ENCODE measurements around the gene RITA1. TPM values are rescaled to one million over a fixed set of nuclear protein-coding genes. Genes with fewer than 3 reads are reported as not detected.
A peak's percentile ranks its signal among the peaks of the same experiment; 100 is the strongest.

The RITA1 gene
- total RNA-seq, 1 experiment from 2014 or later, result 20.7 TPM

GRCh38 chr12:113162102-113163029 lies 23.2 kb upstream of the RITA1 start:
- H3K9me3 ChIP-seq (ENCODE audit: control insufficient read depth in 1 of 2, insufficient read depth in 1 of 2, low read depth in 1 of 2, low read length in 2 of 2), result no peaks in the 10 kb centered on the region
- BruUV-seq (replicated peaks), result no TSS peak
- H3K27ac ChIP-seq (ENCODE audit: low read depth, low read length), result peak overlapping the region; percentile 35; the same call in 1 of the 2 replicates
- ChIA-PET POLR2A (interaction anchor here (1.2 kb wide), 1 partner anchor 9 kb away, joined by 3 read pairs; no protein-coding TSS in a partner anchor), RAD21 (ENCODE audit: low non-redundant PET in 1 of 2, low total read pairs in 2 of 2, uncharacterized antibody in 2 of 2, unreplicated experiment in 2 of 2) (interaction anchor here in 1 of 2 experiments (0.6 kb wide), 1 partner anchor 169 kb away, joined by 4 read pairs; no protein-coding TSS in a partner anchor), CTCF (interaction anchor here (0.9 to 1.3 kb wide), 3 partner anchors 9 to 263 kb away, joined by 3 to 10 read pairs (median 8); no protein-coding TSS in a partner anchor)
- intact Hi-C loops (cut with micrococcal nuclease), result no loop called here
- H2AFZ ChIP-seq (ENCODE audit: low read depth, low read length, poor library complexity, severe bottlenecking), result no peak overlapping the region
- peaks cover 0 to 10% of the 10 kb centered on the region in 2 experiments; a peak in 2 of 4 replicates for H3K4me1 ChIP-seq (ENCODE audit: control insufficient read depth in 1 of 2, insufficient read depth in 2 of 2, low read length in 2 of 2)
- ATAC-seq (no peak), DNase-seq (ENCODE audit: low read depth, low spot score) (no peak)
- H3K4me2 ChIP-seq (ENCODE audit: low read length), result no peak overlapping the region
- H3K27me3 ChIP-seq (ENCODE audit: insufficient read depth, low read length), result no peaks in the 10 kb centered on the region
- no peak for TF ChIP-seq EGR1 (IDR thresholded peaks at IDR 0.05; ENCODE audit: low read depth)
- TF ChIP-seq CEBPB (IDR thresholded peaks at IDR 0.05; ENCODE audit: low read depth), result no peak
- TF ChIP-seq REST (IDR thresholded peaks at IDR 0.05; ENCODE audit: low read depth), result no peak
- TF ChIP-seq SIN3A (IDR thresholded peaks at IDR 0.05; ENCODE audit: low read depth), result no peak
- TF ChIP-seq EZH2phosphoT487 (IDR thresholded peaks at IDR 0.05; ENCODE audit: borderline replicate concordance), result no peak
- no peak overlapping the region for H3K4me3 ChIP-seq (replicated peaks in 1 of 2; ENCODE audit: low read depth in 1 of 2, low read length in 2 of 2)
- H3K36me3 ChIP-seq (ENCODE audit: control insufficient read depth in 1 of 2, insufficient read depth in 2 of 2, low read length in 2 of 2), result peaks cover 28 to 46% of the 10 kb centered on the region in 2 experiments
- H3K9me2 ChIP-seq (ENCODE audit: insufficient read depth), result no peaks in the 10 kb centered on the region
- H3K79me2 ChIP-seq (ENCODE audit: insufficient read depth, low read length), result no peaks in the 10 kb centered on the region
- peaks cover 4% of the 10 kb centered on the region; the same call in 1 of the 2 replicates for H4K20me1 ChIP-seq (ENCODE audit: insufficient read depth)
- H3K9ac ChIP-seq (ENCODE audit: low read length), result no peak overlapping the region
